ENCODE data around the gene TMEM168. TPM values are rescaled to one million over a fixed set of nuclear protein-coding genes. Genes with fewer than 3 reads are reported as not detected.

Gene TMEM168
- total and polyA plus RNA-seq, 12 donors, result 9.6 to 23.7 (median 17.5) TPM

- intact Hi-C loops (cut with DNase I), result loop anchor here in 1 of 10 donors (10.0 kb wide), 1 partner anchor 322 kb away; the partner anchor contains the start of gene SMIM30
- no peak for ATAC-seq
- H3K4me3 ChIP-seq, result no peak overlapping the region
- H3K27me3 ChIP-seq, result no peaks in the 10 kb centered on the region
- no peaks in the 10 kb centered on the region for H3K9me3 ChIP-seq
- 90 to 95% methylated on average over 3 of the region's 3 CpGs for WGBS, 2 donors
- DNase-seq, result no peak
- no peaks in the 10 kb centered on the region for H3K36me3 ChIP-seq
- TF ChIP-seq CTCF (IDR thresholded peaks at IDR 0.05), result no peak
- peaks cover 0 to 23% (median 18%) of the 10 kb centered on the region in 9 donors for H3K4me1 ChIP-seq
- H3K27ac ChIP-seq, result no peak overlapping the region
These were observed 2.2 kb upstream of the TMEM168 start for GRCh38 chr7:112792441-112792840.

GRCh38 chr7:112791465-112792168, 1.4 kb upstream of the TMEM168 start:
- H3K9me3 ChIP-seq, result no peaks in the 10 kb centered on the region
- no peaks in the 10 kb centered on the region for H3K36me3 ChIP-seq
- H3K27me3 ChIP-seq, result no peaks in the 10 kb centered on the region
- no peak overlapping the region for H3K27ac ChIP-seq
- DNase-seq (no peak), ATAC-seq (no peak)
- peaks cover 0 to 23% (median 18%) of the 10 kb centered on the region in 9 donors for H3K4me1 ChIP-seq
- TF ChIP-seq CTCF (IDR thresholded peaks at IDR 0.05), result no peak
- 97% methylated on average over 15 of the region's 15 CpGs for WGBS, 2 donors
- intact Hi-C loops (cut with DNase I), result loop anchor here in 1 of 10 donors (10.0 kb wide), 1 partner anchor 323 kb away; the partner anchor contains the start of gene SMIM30
- H3K4me3 ChIP-seq, result no peak overlapping the region

- H3K4me3 ChIP-seq, result peak overlapping the region; percentile 64 to 99 (median 82)
- no peaks in the 10 kb centered on the region for H3K36me3 ChIP-seq
- H3K27me3 ChIP-seq, result no peaks in the 10 kb centered on the region
- no peak for TF ChIP-seq CTCF (IDR thresholded peaks at IDR 0.05)
- DNase-seq, result no peak
- no peaks in the 10 kb centered on the region for H3K9me3 ChIP-seq
- ATAC-seq, result peak; percentile 18 to 69 (median 35)
- intact Hi-C loops (cut with DNase I), result loop anchor here in 1 of 10 donors (10.0 kb wide), 1 partner anchor 324 kb away; the partner anchor contains the start of gene SMIM30
- WGBS, 2 donors, result 23 to 25% methylated on average over 12 of the region's 12 CpGs
- peak overlapping the region; percentile 86 to 97 (median 91) for H3K27ac ChIP-seq
- peaks cover 0 to 23% (median 18%) of the 10 kb centered on the region in 9 donors for H3K4me1 ChIP-seq
These were observed 402 bp upstream of the TMEM168 start for GRCh38 chr7:112790586-112791003.

GRCh38 chr7:112789453-112789816, 758 bp downstream of the TMEM168 start:
- DNase-seq (no peak), ATAC-seq (peak in 3 of 8 donors; percentile 1 to 11 (median 3))
- 0 to 1% methylated on average over 2 of the region's 2 CpGs for WGBS, 2 donors
- intact Hi-C loops (cut with DNase I), result loop anchor here in 3 of 10 donors (10.0 kb wide), 2 partner anchors 325 to 1645 kb away; partner anchors contain the start of gene SMIM30 (in 2 of the 3)
- Histone ChIP-seq H3K27me3 (no peaks in the 10 kb centered on the region), H3K4me1 (peaks cover 0 to 25% (median 18%) of the 10 kb centered on the region in 9 donors), H3K9me3 (no peaks in the 10 kb centered on the region), H3K36me3 (peaks cover 0 to 7% (median under 1%) of the 10 kb centered on the region in 9 donors), H3K27ac (peak overlapping the region; percentile 86 to 97 (median 91)), H3K4me3 (peak overlapping the region; percentile 64 to 99 (median 82))
- no peak for TF ChIP-seq CTCF (IDR thresholded peaks at IDR 0.05)
